Right kidney (tissue), 1 donor: ENCODE data around the gene RBFOX2.

Source experiments
- DNase-seq: peaks from one replicate; pipeline ENCODE4 v3.0.0-alpha.2; 2016

Gene RBFOX2

DNA sequence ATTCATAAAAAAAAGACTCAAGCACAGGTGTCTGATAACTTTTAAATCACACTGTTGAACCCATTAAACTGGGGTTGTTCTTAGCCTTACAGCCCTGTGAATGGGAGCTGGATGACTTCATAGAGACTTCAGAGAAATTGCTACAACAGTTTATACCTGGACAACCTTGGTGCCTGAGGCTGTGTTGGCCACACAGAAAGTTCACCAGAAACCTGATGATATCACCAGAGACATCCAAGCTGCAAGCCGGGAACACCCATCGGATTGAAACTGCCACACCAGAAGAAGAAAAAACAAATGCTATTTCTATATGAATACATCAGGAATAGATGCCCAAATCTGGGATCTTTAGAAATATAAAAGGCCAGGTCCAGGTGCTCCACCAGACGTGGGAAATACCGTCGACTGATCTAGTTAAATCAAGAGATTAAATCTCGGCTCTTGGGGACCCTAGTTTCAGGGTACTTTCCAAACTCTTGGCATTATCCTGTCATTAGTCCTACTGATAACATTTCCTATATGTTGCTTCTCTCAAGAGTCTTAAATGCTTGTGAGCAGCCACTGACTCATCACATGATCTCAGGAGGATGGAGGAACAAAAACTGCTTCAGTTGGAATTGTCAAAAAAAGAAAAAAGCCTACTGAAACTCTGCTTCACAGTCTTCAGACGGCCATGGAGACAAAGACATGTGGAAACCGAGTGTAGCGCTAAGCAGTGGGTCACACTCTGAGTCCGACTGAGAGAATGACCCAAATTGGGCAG, 339.5 kb downstream of the RBFOX2 start:
- no peak for DNase-seq
